ENCODE measurements around the gene TMEM183A. TPM values are rescaled to one million over a fixed set of nuclear protein-coding genes. Genes with fewer than 3 reads are reported as not detected.

Gene TMEM183A
- total RNA-seq, 3 donors from 2014 or later, result 85.9 to 113 (median 94.1) TPM

DNA sequence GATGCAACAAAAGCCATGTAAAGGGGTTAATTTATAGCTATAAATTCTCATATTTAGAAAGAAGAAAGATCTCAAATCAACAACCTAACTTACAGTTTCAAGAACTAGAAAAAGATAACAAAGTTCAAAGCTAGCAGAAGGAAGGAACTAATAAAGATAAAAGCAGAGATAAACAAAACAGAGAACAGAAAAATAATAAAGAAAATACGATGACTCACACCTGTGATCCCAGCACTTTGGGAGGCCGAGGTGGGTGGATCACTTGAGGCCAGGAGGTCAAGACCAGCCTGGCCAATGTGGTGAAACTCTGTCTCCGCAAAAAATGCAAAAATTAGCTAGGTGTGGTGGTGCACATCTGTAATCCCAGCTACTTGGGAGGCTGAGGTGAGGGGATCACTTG is 12.4 kb upstream of the TMEM183A start:
- Histone ChIP-seq H3K27ac (no peak overlapping the region), H3K4me3 (no peak overlapping the region), H3K36me3 (no peaks in the 10 kb centered on the region), H3K27me3 (peaks cover 0 to 12% of the 10 kb centered on the region in 2 donors), H3K4me1 (no peaks in the 10 kb centered on the region), H3K9me3 (no peaks in the 10 kb centered on the region)
- intact Hi-C loops (cut with DNase I; ENCODE audit: low total_unique reads), result no loop called here
- no peak for TF ChIP-seq POLR2AphosphoS5 (IDR thresholded peaks at IDR 0.05)
- TF ChIP-seq, protein P1, sequence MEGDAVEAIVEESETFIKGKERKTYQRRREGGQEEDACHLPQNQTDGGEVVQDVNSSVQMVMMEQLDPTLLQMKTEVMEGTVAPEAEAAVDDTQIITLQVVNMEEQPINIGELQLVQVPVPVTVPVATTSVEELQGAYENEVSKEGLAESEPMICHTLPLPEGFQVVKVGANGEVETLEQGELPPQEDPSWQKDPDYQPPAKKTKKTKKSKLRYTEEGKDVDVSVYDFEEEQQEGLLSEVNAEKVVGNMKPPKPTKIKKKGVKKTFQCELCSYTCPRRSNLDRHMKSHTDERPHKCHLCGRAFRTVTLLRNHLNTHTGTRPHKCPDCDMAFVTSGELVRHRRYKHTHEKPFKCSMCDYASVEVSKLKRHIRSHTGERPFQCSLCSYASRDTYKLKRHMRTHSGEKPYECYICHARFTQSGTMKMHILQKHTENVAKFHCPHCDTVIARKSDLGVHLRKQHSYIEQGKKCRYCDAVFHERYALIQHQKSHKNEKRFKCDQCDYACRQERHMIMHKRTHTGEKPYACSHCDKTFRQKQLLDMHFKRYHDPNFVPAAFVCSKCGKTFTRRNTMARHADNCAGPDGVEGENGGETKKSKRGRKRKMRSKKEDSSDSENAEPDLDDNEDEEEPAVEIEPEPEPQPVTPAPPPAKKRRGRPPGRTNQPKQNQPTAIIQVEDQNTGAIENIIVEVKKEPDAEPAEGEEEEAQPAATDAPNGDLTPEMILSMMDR (IDR thresholded peaks at IDR 0.05), result no peak
- TF ChIP-seq POLR2A (IDR thresholded peaks at IDR 0.05), result no peak
- no peak for DNase-seq (ENCODE audit: low spot score in 2 of 2)

DNA sequence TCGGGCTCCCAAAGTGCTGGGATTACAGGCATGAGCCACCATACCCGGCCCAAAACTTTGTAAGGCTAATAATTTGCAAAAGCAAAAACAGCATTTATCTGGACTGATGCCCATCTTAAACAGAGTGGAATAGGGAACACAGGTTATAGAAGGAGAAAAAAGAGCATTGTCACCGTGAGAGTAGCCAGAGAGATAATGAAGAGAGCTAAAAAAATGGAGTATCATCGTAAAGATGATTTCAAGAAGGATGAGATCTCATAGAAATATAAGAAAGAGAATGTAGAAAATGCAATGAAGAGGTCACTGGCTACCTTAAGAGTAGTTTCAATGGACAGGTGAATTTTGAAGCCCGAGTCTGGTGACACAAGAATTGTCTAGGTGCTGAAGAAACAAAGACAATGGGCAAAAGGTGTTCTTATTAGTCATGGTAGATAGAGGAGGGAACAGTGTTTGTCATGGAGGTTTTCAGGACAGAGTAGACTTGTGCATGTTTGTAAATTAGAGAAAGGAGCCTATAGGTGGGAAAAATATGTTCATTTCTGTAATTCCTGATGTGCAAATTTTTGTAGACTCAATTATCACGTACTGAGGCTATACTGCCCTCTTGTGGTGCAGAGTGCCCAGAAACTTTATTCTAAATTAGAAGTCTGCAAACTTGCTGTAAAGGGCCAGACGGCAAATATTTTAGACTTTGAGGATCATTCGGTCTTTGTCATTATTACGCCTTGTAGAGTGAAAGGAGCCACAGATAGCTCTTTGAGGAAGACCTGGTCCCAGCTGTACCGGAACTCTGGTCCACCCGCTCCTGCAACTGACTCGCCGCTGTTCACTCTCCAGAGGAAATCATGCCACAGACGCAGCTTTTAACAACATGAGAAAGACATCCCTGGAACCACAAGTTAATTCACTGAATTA is 8.1 kb upstream of the TMEM183A start:
- no peak for DNase-seq (ENCODE audit: low spot score in 2 of 2)
- intact Hi-C loops (cut with DNase I; ENCODE audit: low total_unique reads), result no loop called here
- no peak overlapping the region for H3K4me3 ChIP-seq

DNA sequence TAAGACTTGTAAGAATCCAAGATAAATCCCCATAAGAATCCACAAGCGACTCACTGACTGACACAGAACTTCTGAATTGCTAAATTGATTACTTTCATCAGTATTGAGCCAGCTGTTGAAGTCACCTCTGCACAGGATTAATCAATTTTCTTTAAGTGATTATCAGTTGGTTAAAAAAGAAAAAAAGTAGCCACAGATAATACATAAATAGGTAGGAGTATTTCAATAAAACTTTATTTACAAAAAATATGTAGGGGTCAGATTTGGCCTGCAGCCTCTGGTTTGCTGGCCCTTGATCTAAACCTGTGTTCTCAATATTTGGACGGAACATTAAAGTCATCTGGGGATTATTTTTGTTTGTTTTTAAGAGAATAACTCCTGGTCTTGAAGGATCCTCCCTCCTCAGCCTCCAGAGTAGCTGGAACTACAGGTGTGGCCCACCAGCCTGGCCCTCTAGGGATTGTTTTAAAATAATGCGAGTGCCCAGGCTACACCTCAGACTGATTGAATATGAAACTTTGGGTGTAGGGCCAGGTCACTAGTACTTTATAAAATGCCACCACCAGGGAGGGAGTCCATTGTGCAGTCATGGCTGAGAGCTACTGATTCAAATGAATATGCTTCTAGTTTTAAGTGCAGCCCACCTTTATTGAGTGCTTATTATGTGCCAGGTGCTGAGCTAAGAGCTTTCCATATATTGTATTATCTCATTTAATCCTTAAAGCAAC is 6.8 kb upstream of the TMEM183A start:
- DNase-seq (ENCODE audit: low spot score in 2 of 2), result no peak
- H3K36me3 ChIP-seq, result no peaks in the 10 kb centered on the region
- no peak overlapping the region for H3K27ac ChIP-seq
- no peaks in the 10 kb centered on the region for H3K9me3 ChIP-seq
- H3K4me3 ChIP-seq, result no peak overlapping the region
- no peaks in the 10 kb centered on the region for H3K27me3 ChIP-seq
- intact Hi-C loops (cut with DNase I; ENCODE audit: low total_unique reads), result loop anchor here (5.0 kb wide), 1 partner anchor 1477 kb away; no protein-coding TSS in a partner anchor
- H3K4me1 ChIP-seq, result no peaks in the 10 kb centered on the region
- TF ChIP-seq POLR2A (IDR thresholded peaks at IDR 0.05) (no peak), POLR2AphosphoS5 (IDR thresholded peaks at IDR 0.05) (no peak)
- TF ChIP-seq, protein P1 (IDR thresholded peaks at IDR 0.05), result no peak

More for the DNA sequence above, 8.1 kb upstream of the TMEM183A start:
- no peak overlapping the region for H3K27ac ChIP-seq
- no peaks in the 10 kb centered on the region for H3K9me3 ChIP-seq
- H3K4me1 ChIP-seq, result no peaks in the 10 kb centered on the region
- H3K27me3 ChIP-seq, result peaks cover 0 to 5% of the 10 kb centered on the region in 2 donors
- no peak for TF ChIP-seq POLR2AphosphoS5 (IDR thresholded peaks at IDR 0.05)
- TF ChIP-seq, protein P1 (IDR thresholded peaks at IDR 0.05), result peak; percentile 43 to 66 (median 63)
- no peaks in the 10 kb centered on the region for H3K36me3 ChIP-seq

DNA sequence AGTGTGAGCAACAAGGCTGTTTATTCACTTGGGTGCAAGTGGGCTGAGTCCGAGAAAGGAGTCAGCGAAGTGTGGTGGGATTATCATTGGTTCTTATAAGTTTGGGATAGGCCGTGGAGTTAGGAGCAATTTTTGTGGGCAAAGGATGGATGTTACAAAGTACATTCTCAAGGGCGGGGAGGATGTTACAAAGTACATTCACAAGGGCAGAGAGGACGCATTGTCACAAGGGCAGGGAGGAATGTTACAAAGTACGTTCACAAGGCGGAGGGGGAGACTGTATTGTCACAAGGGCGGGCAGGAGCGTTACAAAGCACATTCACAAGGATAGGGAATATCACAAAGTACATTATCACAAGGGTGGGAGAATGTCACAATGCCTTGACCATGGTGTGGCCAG is 5.2 kb upstream of the TMEM183A start:
- no peak for DNase-seq (ENCODE audit: low spot score in 2 of 2)

More for the DNA sequence above, 5.2 kb upstream of the TMEM183A start:
- Histone ChIP-seq H3K36me3 (no peaks in the 10 kb centered on the region), H3K27ac (no peak overlapping the region), H3K4me3 (no peak overlapping the region), H3K4me1 (no peaks in the 10 kb centered on the region), H3K27me3 (no peaks in the 10 kb centered on the region), H3K9me3 (no peaks in the 10 kb centered on the region)
- TF ChIP-seq POLR2AphosphoS5 (IDR thresholded peaks at IDR 0.05) (no peak), POLR2A (IDR thresholded peaks at IDR 0.05) (no peak)
- TF ChIP-seq, protein P1 (IDR thresholded peaks at IDR 0.05), result no peak
- intact Hi-C loops (cut with DNase I; ENCODE audit: low total_unique reads), result loop anchor here (5.0 kb wide), 1 partner anchor 1475 kb away; no protein-coding TSS in a partner anchor

Data from breast epithelium (tissue), 4 donors.